AG09309 (cell line): ENCODE results near the gene ROR2.

ENCODE experiments used
- DNase-seq: peaks from one replicate; pipeline ENCODE4 v3.0.0-alpha.2; 2010; ENCODE audit warnings: low read depth
- H3K4me3 ChIP-seq: 2 replicates; pipeline ENCODE4 v1.5.1; 2011; ENCODE audit warnings: mild to moderate bottlenecking, low read depth, low read length, moderate library complexity; ENCODE audit not compliant: control insufficient read depth
- TF ChIP-seq, protein P1 (sequence below): IDR thresholded peaks from 2 replicates; pipeline ENCODE4 v1.5.1; 2011; ENCODE audit warnings: mild to moderate bottlenecking, low read depth, low read length, inconsistent platforms; ENCODE audit not compliant: insufficient read depth, control insufficient read depth; ENCODE audit errors: missing control alignments

Gene ROR2

DNA sequence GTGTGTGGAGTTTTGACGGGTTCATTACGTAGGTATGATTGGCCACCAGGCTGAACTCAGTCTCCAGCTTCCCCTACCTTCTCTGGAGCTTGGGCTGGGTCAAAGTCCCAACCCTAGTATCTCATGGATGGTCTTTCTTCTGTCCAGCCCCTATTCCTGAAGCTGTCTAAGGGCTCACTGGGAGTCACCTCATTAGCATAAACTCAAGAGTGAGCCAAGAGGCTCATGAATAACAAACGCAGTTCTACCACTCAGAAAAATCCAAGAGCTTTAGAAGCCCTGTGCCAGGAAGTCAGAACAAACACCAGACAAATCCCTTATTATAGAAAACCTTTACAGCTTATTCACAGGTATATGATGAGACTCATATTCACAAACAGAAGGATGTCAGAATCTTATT lies 346.1 kb downstream of the ROR2 start:
- no peak for DNase-seq
- TF ChIP-seq, protein P1, sequence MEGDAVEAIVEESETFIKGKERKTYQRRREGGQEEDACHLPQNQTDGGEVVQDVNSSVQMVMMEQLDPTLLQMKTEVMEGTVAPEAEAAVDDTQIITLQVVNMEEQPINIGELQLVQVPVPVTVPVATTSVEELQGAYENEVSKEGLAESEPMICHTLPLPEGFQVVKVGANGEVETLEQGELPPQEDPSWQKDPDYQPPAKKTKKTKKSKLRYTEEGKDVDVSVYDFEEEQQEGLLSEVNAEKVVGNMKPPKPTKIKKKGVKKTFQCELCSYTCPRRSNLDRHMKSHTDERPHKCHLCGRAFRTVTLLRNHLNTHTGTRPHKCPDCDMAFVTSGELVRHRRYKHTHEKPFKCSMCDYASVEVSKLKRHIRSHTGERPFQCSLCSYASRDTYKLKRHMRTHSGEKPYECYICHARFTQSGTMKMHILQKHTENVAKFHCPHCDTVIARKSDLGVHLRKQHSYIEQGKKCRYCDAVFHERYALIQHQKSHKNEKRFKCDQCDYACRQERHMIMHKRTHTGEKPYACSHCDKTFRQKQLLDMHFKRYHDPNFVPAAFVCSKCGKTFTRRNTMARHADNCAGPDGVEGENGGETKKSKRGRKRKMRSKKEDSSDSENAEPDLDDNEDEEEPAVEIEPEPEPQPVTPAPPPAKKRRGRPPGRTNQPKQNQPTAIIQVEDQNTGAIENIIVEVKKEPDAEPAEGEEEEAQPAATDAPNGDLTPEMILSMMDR = no peak
- H3K4me3 ChIP-seq = no peak overlapping the region

DNA sequence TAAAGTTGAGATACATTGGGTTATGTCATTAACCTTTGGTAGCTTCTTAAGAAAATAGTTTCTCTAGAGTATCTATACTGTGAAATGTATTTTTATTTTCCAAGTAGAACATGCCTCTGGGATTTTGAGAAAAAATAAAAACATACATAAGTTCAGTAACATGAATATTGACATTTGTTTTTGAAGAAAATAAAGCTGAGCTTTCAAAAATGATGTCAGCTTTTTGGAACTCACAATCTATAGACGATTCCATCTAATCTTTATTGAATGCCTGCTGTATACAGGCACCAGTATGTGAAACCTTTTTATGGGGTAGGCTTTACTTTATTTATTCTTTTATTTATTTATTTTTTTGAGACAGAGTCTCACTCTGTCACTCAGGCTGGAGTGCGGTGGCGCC lies 350.5 kb downstream of the ROR2 start:
- DNase-seq = no peak

DNA sequence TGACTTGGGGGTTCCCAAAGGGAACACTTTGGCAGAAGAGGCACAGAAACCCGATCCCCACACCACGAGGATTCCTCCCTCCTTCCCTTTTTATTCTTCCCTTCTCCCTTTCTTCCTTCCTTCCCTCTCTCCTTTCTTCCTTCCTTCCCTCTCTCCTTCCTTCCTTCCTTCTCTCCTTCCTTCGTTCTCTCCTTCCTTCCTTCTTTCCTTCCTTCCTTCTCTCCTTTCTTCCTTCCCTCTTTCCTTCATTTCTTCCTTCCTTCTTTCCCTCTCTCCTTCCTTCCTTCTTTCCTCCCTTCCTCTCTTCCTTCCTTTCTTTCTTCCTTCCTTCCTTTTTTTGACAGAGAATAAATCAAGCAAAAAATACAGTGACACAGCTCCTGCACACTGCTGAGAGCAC lies 358.4 kb downstream of the ROR2 start:
- no peak for DNase-seq
- TF ChIP-seq, protein P1 = no peak

More for the DNA sequence above, 350.5 kb downstream of the ROR2 start:
- no peak overlapping the region for H3K4me3 ChIP-seq
- TF ChIP-seq, protein P1 = no peak

DNA sequence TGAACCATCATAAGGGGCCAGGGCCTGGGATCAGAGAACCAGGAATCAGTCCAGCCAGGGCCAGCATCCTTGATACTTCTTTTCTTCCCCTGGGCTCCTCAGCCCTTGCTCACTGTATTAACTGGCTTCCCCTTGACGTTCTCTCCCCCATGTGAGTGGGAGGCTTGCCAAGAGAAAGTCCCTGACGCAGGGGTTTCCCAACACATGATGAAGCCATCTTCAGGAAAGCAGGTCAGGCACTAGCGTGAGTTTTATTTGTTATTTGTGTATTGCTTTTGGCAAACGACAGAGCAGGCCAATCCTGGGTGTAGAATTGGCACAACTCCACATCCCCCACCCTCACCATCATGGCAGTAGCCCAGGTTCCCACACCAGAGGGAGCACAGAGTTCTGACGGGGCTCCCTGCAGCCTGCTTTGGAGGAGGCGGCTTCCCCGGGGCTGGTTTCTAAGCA lies 360.9 kb downstream of the ROR2 start:
- DNase-seq = peak; percentile 29
- TF ChIP-seq, protein P1 = no peak
- H3K4me3 ChIP-seq = no peak overlapping the region

More for the DNA sequence above, 358.4 kb downstream of the ROR2 start:
- no peak overlapping the region for H3K4me3 ChIP-seq

DNA sequence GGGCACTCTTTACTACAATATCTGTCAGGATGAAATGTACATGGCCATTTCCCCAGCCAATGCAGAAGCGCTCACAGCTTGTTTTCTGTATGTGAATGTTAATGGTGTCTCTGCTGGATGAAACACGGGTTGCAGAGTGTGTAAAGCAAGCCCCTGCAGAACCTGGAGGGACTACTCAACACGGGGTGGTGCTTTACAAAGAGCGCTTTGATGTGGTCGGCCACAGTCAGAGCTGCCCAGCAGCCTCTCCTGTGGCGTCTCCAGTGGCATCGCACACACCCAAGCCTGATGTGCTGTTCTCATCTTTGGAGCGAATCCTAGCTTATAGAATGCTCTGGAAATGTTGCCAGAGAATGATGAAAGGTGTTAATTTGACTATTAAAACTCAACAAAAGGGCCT lies 363.7 kb downstream of the ROR2 start:
- no peak overlapping the region for H3K4me3 ChIP-seq
- TF ChIP-seq, protein P1 = no peak
- DNase-seq = no peak

DNA sequence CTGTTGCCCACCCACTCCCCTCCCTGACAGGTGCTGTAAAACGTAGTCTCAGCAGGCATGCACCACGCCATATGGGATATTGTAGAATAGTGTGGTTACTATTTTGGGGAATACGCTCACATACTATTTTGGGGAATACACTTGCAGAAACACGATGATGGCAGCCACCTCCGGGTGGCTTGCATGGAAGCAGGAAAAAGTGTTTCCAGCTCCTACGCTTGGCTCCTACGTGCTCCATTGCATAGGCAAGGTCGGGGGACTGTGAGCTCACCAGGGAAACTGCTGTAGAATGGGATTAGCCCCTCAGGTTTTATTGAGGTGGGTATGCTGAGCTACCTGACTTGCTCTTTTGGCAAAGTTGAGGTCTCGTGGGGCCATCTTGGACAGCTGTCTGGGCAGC lies 366.1 kb downstream of the ROR2 start:
- TF ChIP-seq, protein P1 = no peak
- DNase-seq = no peak
- no peak overlapping the region for H3K4me3 ChIP-seq
